ENCODE results near the gene VMAC.

DNA sequence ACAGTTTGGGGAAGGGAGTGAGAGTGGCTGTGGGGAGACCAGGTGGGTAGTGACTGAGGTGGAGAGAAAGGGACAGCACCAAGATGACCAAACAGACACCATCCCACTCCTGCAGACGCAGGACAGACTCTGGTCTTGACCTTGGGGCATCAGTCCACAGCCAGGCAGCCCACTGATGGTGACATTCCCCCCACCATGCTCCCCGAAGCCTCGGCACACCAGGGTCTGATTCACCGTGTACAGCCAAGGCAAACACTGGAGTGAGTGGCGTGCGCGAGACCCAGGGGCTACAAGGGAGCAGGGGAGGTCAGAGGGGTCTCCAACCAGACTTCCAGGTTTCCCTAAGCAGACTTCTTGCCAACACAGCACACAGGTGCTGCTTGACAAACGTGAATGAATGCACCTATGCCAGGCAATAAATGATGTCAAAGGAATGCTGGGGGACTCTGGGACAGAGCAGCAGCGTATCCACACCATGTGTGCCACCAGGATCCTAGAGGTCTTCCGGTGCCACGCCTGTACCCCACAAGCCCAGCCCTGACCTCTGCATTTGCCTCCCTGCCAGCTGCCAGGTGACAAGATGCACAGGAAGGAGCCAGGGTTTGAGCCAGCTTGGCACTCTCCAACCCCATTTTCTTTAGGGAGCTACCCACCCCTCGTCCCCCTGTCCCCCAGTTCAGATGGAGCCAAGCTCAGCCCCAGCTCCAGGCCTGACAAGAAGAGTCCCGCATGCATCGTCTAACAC is 54.8 kb downstream of the VMAC start:
- TF ChIP-seq CTCF (IDR thresholded peaks at IDR 0.05; ENCODE audit: low read depth, low read length): no peak
- TF ChIP-seq EZH2phosphoT487 (IDR thresholded peaks at IDR 0.05; ENCODE audit: low read depth): no peak

All from OCI-LY3 (cell line).